Measurements from ENCODE around the gene AICDA. TPM values are rescaled to one million over a fixed set of nuclear protein-coding genes. Genes with fewer than 3 reads are reported as not detected.

The AICDA gene
- total and polyA plus RNA-seq, 10 of the 15 experiments (the other 5 are each of a cell fraction or from before 2014, with no cell fraction given): 9.4 to 24.9 (median 16.6) TPM

- H3K36me3 ChIP-seq (ENCODE audit: control insufficient read depth in 2 of 2, insufficient read depth in 2 of 2, low read length in 1 of 2): no peaks in the 10 kb centered on the region
- DNase-seq (ENCODE audit: low read depth, low spot score) (no peak), ATAC-seq (no peak), FAIRE-seq (peak; percentile 38)
- ChIA-PET CTCF (interaction anchor here (1.3 kb wide), 1 partner anchor 37 kb away, joined by 5 read pairs; no protein-coding TSS in a partner anchor), RAD21 (ENCODE audit: unreplicated experiment) (no interaction called here), POLR2A (no interaction called here), SMC1A (ENCODE audit: uncharacterized antibody, unreplicated experiment) (interaction anchor here (1.2 kb wide), 1 partner anchor 28 kb away, joined by 4 read pairs; no protein-coding TSS in a partner anchor)
- H4K20me1 ChIP-seq (ENCODE audit: control insufficient read depth, insufficient read depth): no peaks in the 10 kb centered on the region
- no peak for TF ChIP-seq SKIL (IDR thresholded peaks at IDR 0.05; ENCODE audit: low read depth, poor library complexity, severe bottlenecking)
- no peak for TF ChIP-seq PAX5 (IDR thresholded peaks at IDR 0.05; ENCODE audit: borderline replicate concordance, low read depth, low read length)
- TF ChIP-seq BHLHE40 (IDR thresholded peaks at IDR 0.05; ENCODE audit: borderline replicate concordance in 1 of 2, low read depth in 2 of 2, low read length in 1 of 2): no peak
- no peak for TF ChIP-seq MEF2B (IDR thresholded peaks at IDR 0.05; ENCODE audit: partially characterized antibody, poor library complexity, severe bottlenecking)
- no peak for TF ChIP-seq JUND (IDR thresholded peaks at IDR 0.05; ENCODE audit: low read depth, low read length)
- no peak for TF ChIP-seq STAT3 (IDR thresholded peaks at IDR 0.05; ENCODE audit: low read depth, low read length)
- no peak for TF ChIP-seq RELA (IDR thresholded peaks at IDR 0.05; ENCODE audit: borderline replicate concordance, partially characterized antibody)
- no peak for TF ChIP-seq PML (IDR thresholded peaks at IDR 0.05; ENCODE audit: low read length)
- TF ChIP-seq ZSCAN29 (IDR thresholded peaks at IDR 0.05): no peak
- no peak for TF ChIP-seq KAT2A (conservative IDR thresholded peaks at IDR 0.05; ENCODE audit: control insufficient read depth, low read depth, low read length)
- TF ChIP-seq PAX8 (IDR thresholded peaks at IDR 0.05): no peak
- TF ChIP-seq CHD2 (IDR thresholded peaks at IDR 0.05; ENCODE audit: borderline replicate concordance, low read depth, low read length): no peak
- no peak overlapping the region for H3K4me2 ChIP-seq (ENCODE audit: control insufficient read depth, insufficient read depth)
- H3K9ac ChIP-seq (ENCODE audit: control insufficient read depth, insufficient read depth, low read length): no peak overlapping the region
- no TSS peak for BruUV-seq (replicated peaks)
- no peaks in the 10 kb centered on the region for H3K79me2 ChIP-seq (ENCODE audit: control insufficient read depth, insufficient read depth, low read length)
- peaks cover 2% of the 10 kb centered on the region; the same call in 1 of the 3 replicates for H3K9me3 ChIP-seq (replicated peaks; ENCODE audit: control insufficient read depth, insufficient read depth, low read length)
- H3K4me1 ChIP-seq (ENCODE audit: control insufficient read depth, insufficient read depth, low read length): no peaks in the 10 kb centered on the region
- intact Hi-C loops (cut with micrococcal nuclease; ENCODE audit: unreplicated experiment) (no loop called here), in situ Hi-C loops (cut with MboI) (no loop called here)
- no peaks in the 10 kb centered on the region; a peak in 1 of 4 replicates for H3K27me3 ChIP-seq (replicated peaks in 1 of 2; ENCODE audit: control insufficient read depth in 2 of 2, insufficient read depth in 2 of 2, low read length in 1 of 2)
- H2AFZ ChIP-seq (ENCODE audit: control insufficient read depth, low read depth, low read length): no peak overlapping the region
- WGBS (ENCODE audit: insufficient coverage, insufficient replicate concordance, low lambda C conversion rate, missing lambda C conversion rate): 16% methylated on average over 2 of the region's 2 CpGs
- no peak overlapping the region for H3K4me3 ChIP-seq
- no peak overlapping the region for H3K27ac ChIP-seq (ENCODE audit: control insufficient read depth, insufficient read depth)
Observed at GRCh38 chr12:8572507-8572906, 40.2 kb downstream of the AICDA start.

Measured in GM12878 (cell line).